PC-3 (cell line): Measurements from ENCODE around the gene LMX1A. TPM values are rescaled to one million over a fixed set of nuclear protein-coding genes. Genes with fewer than 3 reads are reported as not detected.

Source experiments
- ATAC-seq: fragments of 200-7000 bp; cut with Tn5 transposase; 2 replicates; pipeline ENCODE4 v1.9.1; 2020; ENCODE audit warnings: mild to moderate bottlenecking, moderate library complexity
- BruUV-seq: library from RNA; stranded (reverse); fragments of 400-500 nt; replicated peaks from 2 replicates; lab custom pipeline; 2021; lab: Mats Ljungman, UMichigan
- CTCF ChIA-PET: fragments of 300-600 bp; sonication (Branson Sonifier 250); formaldehyde crosslinking; loops from one replicate; lab custom pipeline; 2022; ENCODE audit warnings: antibody characterized with exemption; lab: Charles Lee
- POLR2A ChIA-PET: fragments of 300-600 bp; sonication (Branson Sonifier 250); formaldehyde crosslinking; loops from one replicate; lab custom pipeline; 2022; ENCODE audit warnings: antibody characterized with exemption; ENCODE audit not compliant: unreplicated experiment; lab: Charles Lee
- DNase-seq: peaks from one replicate; pipeline ENCODE4 v3.0.0-alpha.2; 2015
- H2AFZ ChIP-seq: fragments of 300-600 bp; sonication (generic); 2 replicates; pipeline ENCODE4 v1.6.0; 2016; ENCODE audit warnings: antibody characterized with exemption, low read length
- H3F3A ChIP-seq: fragments of 300-600 bp; sonication (generic); one replicate; pipeline ENCODE4 v1.6.0; 2017; ENCODE audit warnings: antibody characterized with exemption, low read length, control low read depth, mild to moderate bottlenecking; ENCODE audit not compliant: unreplicated experiment
- H3K27ac ChIP-seq: fragments of 300-600 bp; sonication (generic); 2 replicates; pipeline ENCODE4 v1.5.1; 2016; ENCODE audit warnings: mild to moderate bottlenecking, low read length
- H3K27me3 ChIP-seq: fragments of 300-600 bp; sonication (generic); 2 replicates; pipeline ENCODE4 v1.6.1; 2016; ENCODE audit warnings: low read length, mixed read lengths
- H3K36me3 ChIP-seq: fragments of 300-600 bp; sonication (generic); 2 replicates; pipeline ENCODE4 v1.6.1; 2016; ENCODE audit warnings: low read depth, mixed run types, low read length, mixed read lengths
- H3K4me1 ChIP-seq: fragments of 300-600 bp; sonication (generic); 2 replicates; pipeline ENCODE4 v1.5.1; 2016; ENCODE audit warnings: low read length; ENCODE audit not compliant: insufficient read depth
- H3K4me2 ChIP-seq: fragments of 300-600 bp; sonication (generic); 2 replicates; pipeline ENCODE4 v1.6.0; 2016; ENCODE audit warnings: low read length
- H3K4me3 ChIP-seq: fragments of 300-600 bp; sonication (generic); 2 replicates; pipeline ENCODE4 v1.5.1; 2016; ENCODE audit warnings: mild to moderate bottlenecking, low read length, mixed read lengths
- H3K79me2 ChIP-seq: fragments of 300-600 bp; sonication (generic); 2 replicates; pipeline ENCODE4 v1.6.1; 2017; ENCODE audit warnings: low read length, mixed read lengths
- H3K9ac ChIP-seq: fragments of 300-600 bp; sonication (generic); 2 replicates; pipeline ENCODE4 v1.6.0; 2016; ENCODE audit warnings: mild to moderate bottlenecking, low read length
- H3K9me2 ChIP-seq: fragments of 300-600 bp; sonication (generic); replicated peaks from 2 replicates; pipeline ENCODE4 v1.6.1; 2016; ENCODE audit warnings: mixed run types, low read length, mixed read lengths
- H3K9me3 ChIP-seq: fragments of 300-600 bp; sonication (generic); 2 replicates; pipeline ENCODE4 v1.6.1; 2016; ENCODE audit warnings: low read length, mixed read lengths
- H4K20me1 ChIP-seq: fragments of 300-600 bp; sonication (generic); 2 replicates; pipeline ENCODE4 v1.6.1; 2016; ENCODE audit warnings: low read length, mixed read lengths
- EZH2 ChIP-seq: fragments of 300-600 bp; sonication (generic); IDR thresholded peaks from one replicate; pipeline ENCODE4 v1.6.1; 2017; ENCODE audit warnings: antibody characterized with exemption, mild to moderate bottlenecking, low read length; ENCODE audit not compliant: unreplicated experiment
- EZH2phosphoT487 ChIP-seq: fragments of 300-600 bp; sonication (generic); IDR thresholded peaks from 2 replicates; pipeline ENCODE4 v1.6.1; 2018; ENCODE audit warnings: mild to moderate bottlenecking, antibody characterized with exemption, low read length, borderline replicate concordance
- intact Hi-C: fragments of 100-400 bp; cut with micrococcal nuclease; formaldehyde crosslinking; loops from 2 replicates; pipeline ENCODE4 v1.9.0; 2023
- total RNA-seq: library from RNA; depleted of rRNA; stranded (reverse); fragments of >200 nt; gene quantifications from 2 replicates; pipeline ENCODE4 v1.2.3, GENCODE V29; 2014
- TF ChIP-seq, protein P1 (sequence below): fragments of 300-600 bp; sonication (generic); conservative IDR thresholded peaks from 2 replicates; pipeline ENCODE4 v1.5.1; 2017; ENCODE audit warnings: antibody characterized with exemption, low read depth, mild to moderate bottlenecking, low read length

LMX1A gene
- total RNA-seq, 1 experiment from 2014 or later: not detected

DNA sequence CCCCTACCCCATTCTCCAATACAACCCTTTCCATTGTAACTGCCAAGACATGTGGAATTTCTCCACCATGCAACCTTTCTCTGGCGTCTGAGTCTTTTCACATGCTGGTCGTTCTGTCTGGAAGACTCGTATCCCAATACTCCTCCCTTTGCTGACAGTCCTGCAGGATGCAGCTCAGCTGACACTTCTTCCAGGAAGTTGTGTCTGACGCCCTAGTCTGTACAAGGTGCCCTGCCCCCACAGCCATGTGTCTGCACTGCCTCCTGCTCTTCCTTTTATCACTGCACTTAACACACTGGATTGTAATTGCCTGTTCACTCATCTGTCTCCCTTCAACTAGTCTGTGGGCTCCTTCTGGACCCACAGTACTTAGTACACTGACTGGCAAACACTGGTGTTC, 188.0 kb downstream of the LMX1A start:
- no peak overlapping the region for H3K4me3 ChIP-seq
- no peaks in the 10 kb centered on the region for H3K36me3 ChIP-seq
- H3K9me3 ChIP-seq: no peaks in the 10 kb centered on the region
- peaks cover 44% of the 10 kb centered on the region for H3K4me1 ChIP-seq
- H4K20me1 ChIP-seq: no peaks in the 10 kb centered on the region
- TF ChIP-seq, protein P1, sequence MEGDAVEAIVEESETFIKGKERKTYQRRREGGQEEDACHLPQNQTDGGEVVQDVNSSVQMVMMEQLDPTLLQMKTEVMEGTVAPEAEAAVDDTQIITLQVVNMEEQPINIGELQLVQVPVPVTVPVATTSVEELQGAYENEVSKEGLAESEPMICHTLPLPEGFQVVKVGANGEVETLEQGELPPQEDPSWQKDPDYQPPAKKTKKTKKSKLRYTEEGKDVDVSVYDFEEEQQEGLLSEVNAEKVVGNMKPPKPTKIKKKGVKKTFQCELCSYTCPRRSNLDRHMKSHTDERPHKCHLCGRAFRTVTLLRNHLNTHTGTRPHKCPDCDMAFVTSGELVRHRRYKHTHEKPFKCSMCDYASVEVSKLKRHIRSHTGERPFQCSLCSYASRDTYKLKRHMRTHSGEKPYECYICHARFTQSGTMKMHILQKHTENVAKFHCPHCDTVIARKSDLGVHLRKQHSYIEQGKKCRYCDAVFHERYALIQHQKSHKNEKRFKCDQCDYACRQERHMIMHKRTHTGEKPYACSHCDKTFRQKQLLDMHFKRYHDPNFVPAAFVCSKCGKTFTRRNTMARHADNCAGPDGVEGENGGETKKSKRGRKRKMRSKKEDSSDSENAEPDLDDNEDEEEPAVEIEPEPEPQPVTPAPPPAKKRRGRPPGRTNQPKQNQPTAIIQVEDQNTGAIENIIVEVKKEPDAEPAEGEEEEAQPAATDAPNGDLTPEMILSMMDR: no peak
- TF ChIP-seq EZH2phosphoT487: no peak
- no peaks in the 10 kb centered on the region for H3K27me3 ChIP-seq
- peak overlapping the region; percentile 43 for H3K4me2 ChIP-seq
- ATAC-seq (no peak), DNase-seq (no peak)
- no peaks in the 10 kb centered on the region for H3K9me2 ChIP-seq
- no peaks in the 10 kb centered on the region for H3K79me2 ChIP-seq
- no peak overlapping the region for H2AFZ ChIP-seq
- peak overlapping the region; percentile 80 for H3K27ac ChIP-seq
- ChIA-PET POLR2A (no interaction called here), CTCF (no interaction called here)
- H3K9ac ChIP-seq: peak overlapping the region; percentile 27; the same call in 1 of the 2 replicates
- BruUV-seq: no TSS peak
- no peaks in the 10 kb centered on the region for H3F3A ChIP-seq
- intact Hi-C loops: no loop called here

DNA sequence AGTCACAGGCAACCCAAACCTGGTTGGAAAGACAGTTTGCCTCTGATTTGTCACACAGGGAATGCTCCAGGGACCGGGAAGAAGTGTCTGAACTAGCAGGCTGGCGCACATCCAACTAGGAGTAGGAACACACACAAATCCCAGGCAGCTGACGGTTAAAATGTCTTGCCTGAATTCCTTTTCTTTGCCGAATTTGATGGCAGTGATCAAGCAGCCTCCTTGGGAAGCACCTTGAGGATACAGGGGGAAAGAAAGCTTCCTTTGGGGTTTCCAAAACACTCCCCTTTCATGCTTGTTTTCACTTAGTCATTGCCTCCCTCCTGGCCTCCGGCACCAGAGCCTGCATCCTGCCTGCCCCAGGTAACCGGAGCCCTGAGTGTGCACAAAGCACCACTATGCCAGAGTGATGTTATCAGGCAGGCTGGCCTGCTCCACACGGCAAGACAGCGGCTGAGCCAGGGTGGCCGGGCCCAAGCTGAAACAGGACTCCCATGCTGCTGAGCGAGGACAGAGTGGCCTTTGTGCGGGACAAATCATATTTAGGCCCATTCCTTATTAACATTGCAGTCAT, 193.8 kb downstream of the LMX1A start:
- Histone ChIP-seq H2AFZ (peak overlapping the region; percentile 5), H3K36me3 (no peaks in the 10 kb centered on the region), H3F3A (peaks cover 10% of the 10 kb centered on the region), H3K9ac (peak overlapping the region; percentile 74), H3K4me2 (peak overlapping the region; percentile 75), H3K27ac (peak overlapping the region; percentile 96), H3K4me1 (peaks cover 58% of the 10 kb centered on the region), H3K4me3 (peak overlapping the region; percentile 37; the same call in 1 of the 2 replicates), H4K20me1 (no peaks in the 10 kb centered on the region), H3K9me3 (no peaks in the 10 kb centered on the region), H3K27me3 (no peaks in the 10 kb centered on the region), H3K79me2 (no peaks in the 10 kb centered on the region), H3K9me2 (no peaks in the 10 kb centered on the region)
- DNase-seq (peak; percentile 98), ATAC-seq (peak; percentile 97)
- no TSS peak for BruUV-seq
- CTCF ChIA-PET: interaction anchor here (0.7 kb wide), 1 partner anchor 1747 kb away, joined by 3 read pairs; no protein-coding TSS in a partner anchor
- 0 out of 2 replicates have a peak, but pooled peaks have one; percentile 53 for TF ChIP-seq EZH2phosphoT487
- no peak for TF ChIP-seq EZH2
- TF ChIP-seq, protein P1: no peak
- POLR2A ChIA-PET: no interaction called here
- intact Hi-C loops: loop anchor here (1.0 kb wide), 1 partner anchor 10 kb away; no protein-coding TSS in a partner anchor

DNA sequence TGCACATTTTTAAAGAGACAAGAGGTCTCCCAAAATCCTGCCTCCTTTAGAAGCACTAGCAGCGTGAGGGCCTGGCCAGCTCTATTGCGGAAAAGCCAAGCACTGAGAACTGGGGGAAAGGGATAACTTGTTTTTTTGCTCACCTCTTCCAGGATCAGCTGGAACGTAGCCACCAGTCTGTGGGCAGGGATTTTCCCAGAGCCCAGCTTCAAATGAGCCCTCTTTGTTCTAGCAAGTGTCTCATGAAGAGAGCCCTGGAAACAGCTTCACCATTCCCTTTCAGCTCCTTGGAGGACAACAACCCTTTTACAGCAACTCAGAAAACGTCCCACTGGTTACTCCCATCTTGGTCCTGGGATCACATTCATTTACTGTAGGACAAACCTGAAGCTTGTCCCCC, 195.4 kb downstream of the LMX1A start:
- H3K9ac ChIP-seq: peak overlapping the region; percentile 74
- peak overlapping the region; percentile 75 for H3K4me2 ChIP-seq
- DNase-seq (peak; percentile 86), ATAC-seq (peak; percentile 3; the same call in 1 of the 2 replicates)
- H3K27ac ChIP-seq: peak overlapping the region; percentile 96
- H3K9me2 ChIP-seq: no peaks in the 10 kb centered on the region
- no TSS peak for BruUV-seq
- H3K9me3 ChIP-seq: no peaks in the 10 kb centered on the region
- no peak for TF ChIP-seq EZH2
- TF ChIP-seq EZH2phosphoT487: no peak
- TF ChIP-seq, protein P1: no peak
- peaks cover 51% of the 10 kb centered on the region for H3K4me1 ChIP-seq
- intact Hi-C loops: no loop called here
- no peaks in the 10 kb centered on the region for H3K36me3 ChIP-seq
- H3K79me2 ChIP-seq: no peaks in the 10 kb centered on the region
- no peak overlapping the region for H3K4me3 ChIP-seq
- peak overlapping the region; percentile 27; the same call in 1 of the 2 replicates for H2AFZ ChIP-seq
- ChIA-PET CTCF (interaction anchor here (0.9 kb wide), 1 partner anchor 9 kb away, joined by 6 read pairs; no protein-coding TSS in a partner anchor), POLR2A (interaction anchor here (0.5 kb wide), 1 partner anchor 365 kb away, joined by 4 read pairs; no protein-coding TSS in a partner anchor)
- no peaks in the 10 kb centered on the region for H3K27me3 ChIP-seq
- peaks cover 10% of the 10 kb centered on the region for H3F3A ChIP-seq
- no peaks in the 10 kb centered on the region for H4K20me1 ChIP-seq
